PC-9 (cell line): ENCODE results near the gene C11orf98. TPM values are rescaled to one million over a fixed set of nuclear protein-coding genes. Genes with fewer than 3 reads are reported as not detected.
"Not testable (repeated sequence)": the region's sequence is repeated elsewhere in the genome, so short reads cannot be mapped to it uniquely, and the experiment has no call there.

ENCODE experiments used
- BruUV-seq: library from RNA; stranded (reverse); fragments of 400-500 nt; replicated peaks from 2 replicates; lab custom pipeline; 2021; lab: Mats Ljungman, UMichigan
- CTCF ChIA-PET: fragments of 300-600 bp; sonication (Branson Sonifier 250); formaldehyde crosslinking; loops from one replicate; lab custom pipeline; 2022; ENCODE audit warnings: antibody characterized with exemption; lab: Charles Lee
- POLR2A ChIA-PET: fragments of 300-600 bp; sonication (Branson Sonifier 250); formaldehyde crosslinking; loops from one replicate; lab custom pipeline; 2022; ENCODE audit warnings: antibody characterized with exemption; ENCODE audit not compliant: unreplicated experiment; lab: Charles Lee
- DNase-seq, 2 experiments: peaks; one replicate each; pipeline versions ENCODE4 v3.0.0 to v3.0.0-alpha.2; 2015 to 2022; ENCODE audit warnings: mixed read lengths in 1 of 2
- H2AFZ ChIP-seq: fragments of 200-600 bp; sonication (generic); 2 replicates; pipeline ENCODE4 v1.8.1; 2017; ENCODE audit warnings: antibody characterized with exemption
- H3F3A ChIP-seq: fragments of 200-600 bp; sonication (generic); 2 replicates; pipeline ENCODE4 v1.8.1; 2017; ENCODE audit warnings: antibody characterized with exemption, mild to moderate bottlenecking, low read depth; ENCODE audit not compliant: insufficient read depth
- H3K27ac ChIP-seq: fragments of 200-600 bp; sonication (generic); 2 replicates; pipeline ENCODE4 v1.6.1; 2016; ENCODE audit warnings: mixed run types
- H3K27me3 ChIP-seq: fragments of 200-600 bp; sonication (generic); 2 replicates; pipeline ENCODE4 v1.6.1; 2016; ENCODE audit warnings: low read depth, mixed run types; ENCODE audit not compliant: insufficient read depth
- H3K36me3 ChIP-seq: fragments of 200-600 bp; sonication (generic); 2 replicates; pipeline ENCODE4 v1.6.1; 2016; ENCODE audit warnings: low read depth, mixed run types
- H3K4me1 ChIP-seq: fragments of 200-600 bp; sonication (generic); replicated peaks from 2 replicates; pipeline ENCODE4 v1.6.1; 2016; ENCODE audit warnings: mixed run types; ENCODE audit not compliant: insufficient read depth
- H3K4me2 ChIP-seq: fragments of 200-600 bp; sonication (generic); 2 replicates; pipeline ENCODE4 v1.6.1; 2017; ENCODE audit warnings: mixed run types
- H3K4me3 ChIP-seq: fragments of 200-600 bp; sonication (generic); 2 replicates; pipeline ENCODE4 v1.6.1; 2016; ENCODE audit warnings: mixed run types
- H3K79me2 ChIP-seq: fragments of 200-600 bp; sonication (generic); 2 replicates; pipeline ENCODE4 v1.6.1; 2017; ENCODE audit warnings: low read depth, mixed run types
- H3K9me2 ChIP-seq: fragments of 200-600 bp; sonication (generic); 2 replicates; pipeline ENCODE4 v1.8.1; 2017; ENCODE audit warnings: mild to moderate bottlenecking; ENCODE audit not compliant: insufficient read depth
- H3K9me3 ChIP-seq: fragments of 200-600 bp; sonication (generic); 2 replicates; pipeline ENCODE4 v1.8.1; 2016; ENCODE audit warnings: low read depth; ENCODE audit not compliant: insufficient read depth
- H4K20me1 ChIP-seq: fragments of 200-600 bp; sonication (generic); 2 replicates; pipeline ENCODE4 v1.8.1; 2017; ENCODE audit not compliant: insufficient read depth
- EZH2 ChIP-seq: fragments of 200-600 bp; sonication (generic); IDR thresholded peaks from 2 replicates; pipeline ENCODE4 v1.8.0; 2017; ENCODE audit warnings: antibody characterized with exemption, low read depth
- intact Hi-C: fragments of 100-400 bp; cut with micrococcal nuclease; formaldehyde crosslinking; loops from one replicate; pipeline ENCODE4 v1.10.0; 2022; ENCODE audit not compliant: unreplicated experiment
- total RNA-seq: library from RNA; stranded (reverse); gene quantifications from 2 replicates; pipeline ENCODE4 v1.2.3, GENCODE V29; 2021
- TF ChIP-seq, protein P1 (sequence below): fragments of 200-600 bp; sonication (generic); conservative IDR thresholded peaks from 2 replicates; pipeline ENCODE4 v1.6.1; 2017; ENCODE audit warnings: mixed run types, antibody characterized with exemption, mild to moderate bottlenecking, moderate library complexity

Gene C11orf98
- total RNA-seq, 1 experiment from 2014 or later: 94.9 TPM

DNA sequence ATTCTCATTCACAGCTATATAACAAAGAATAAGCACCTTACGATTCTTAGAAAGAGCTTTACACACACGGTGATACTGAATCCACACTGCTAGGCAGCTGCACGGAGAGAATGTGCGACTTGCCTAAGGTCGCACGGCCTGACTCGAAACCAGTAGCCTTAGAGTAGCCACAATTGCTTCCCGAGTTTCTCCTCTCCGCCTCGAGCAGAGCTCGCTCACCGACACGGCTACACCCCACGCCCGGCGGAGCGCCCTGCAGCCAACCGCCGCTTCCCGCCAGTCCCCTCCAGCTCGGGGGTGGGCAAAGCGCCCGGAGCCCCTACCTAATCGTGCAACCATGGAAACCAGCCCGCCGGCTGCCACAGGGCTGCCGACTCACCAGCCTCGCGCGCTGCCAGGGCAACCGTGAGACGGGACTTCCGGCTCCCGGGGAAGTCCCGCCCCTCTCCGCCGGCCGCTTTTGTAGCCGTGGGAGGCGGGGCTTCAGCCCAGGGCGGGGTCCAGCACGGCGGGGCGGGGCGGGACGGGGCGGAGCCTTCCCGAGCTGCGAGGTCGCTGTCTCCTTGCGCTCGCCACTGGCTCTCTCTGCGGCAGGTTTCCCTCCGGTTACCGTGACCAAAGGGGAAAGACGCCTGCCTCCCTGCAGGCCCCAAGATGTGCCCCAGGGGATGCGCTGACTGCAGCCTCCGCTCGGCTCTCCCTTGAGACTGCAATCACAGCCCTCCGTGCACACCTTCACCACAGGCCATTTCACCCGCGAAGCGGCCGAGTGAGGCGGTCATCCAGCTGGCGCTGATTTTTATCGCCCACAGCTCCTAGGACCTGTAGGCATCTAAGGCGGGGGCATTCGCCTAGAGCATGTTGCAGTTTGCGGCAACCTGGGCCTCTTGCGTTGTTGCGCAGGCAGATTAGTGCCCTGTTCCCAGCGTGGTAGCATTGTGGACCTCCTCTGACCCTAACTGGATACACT is 41.2 kb upstream of the C11orf98 start:
- peaks cover 3% of the 10 kb centered on the region; the same call in 1 of the 2 replicates for H3K36me3 ChIP-seq
- CTCF ChIA-PET: interaction anchor here (0.6 to 1.3 kb wide), 5 partner anchors 13 to 94 kb away, joined by 3 to 14 read pairs (median 4); no protein-coding TSS in a partner anchor
- no peaks in the 10 kb centered on the region for H3K9me2 ChIP-seq
- H3K27ac ChIP-seq: peak overlapping the region; percentile 79
- H4K20me1 ChIP-seq: no peaks in the 10 kb centered on the region
- peak; percentile 82 to 96 for DNase-seq
- no peaks in the 10 kb centered on the region for H3K9me3 ChIP-seq
- intact Hi-C loops: loop anchor here (1.0 to 5.0 kb wide), 3 partner anchors 16 to 136 kb away; partner anchors contain the start of genes EML3 and ROM1
- H3K4me2 ChIP-seq: peak overlapping the region; percentile 96
- no peak for TF ChIP-seq EZH2
- H3F3A ChIP-seq: peaks cover 41% of the 10 kb centered on the region
- POLR2A ChIA-PET: interaction anchor here (0.5 to 1.2 kb wide), 9 partner anchors 11 to 372 kb away, joined by 3 to 15 read pairs (median 5); partner anchors contain the start of genes C11orf98, CSKMT, POLR2G and ZBTB3
- no TSS peak for BruUV-seq
- H3K4me1 ChIP-seq: peaks cover 30% of the 10 kb centered on the region
- peak overlapping the region; percentile 89 for H3K4me3 ChIP-seq
- no peaks in the 10 kb centered on the region for H3K27me3 ChIP-seq
- H3K79me2 ChIP-seq: peaks cover 19% of the 10 kb centered on the region
- peak overlapping the region; percentile 85 for H2AFZ ChIP-seq

DNA sequence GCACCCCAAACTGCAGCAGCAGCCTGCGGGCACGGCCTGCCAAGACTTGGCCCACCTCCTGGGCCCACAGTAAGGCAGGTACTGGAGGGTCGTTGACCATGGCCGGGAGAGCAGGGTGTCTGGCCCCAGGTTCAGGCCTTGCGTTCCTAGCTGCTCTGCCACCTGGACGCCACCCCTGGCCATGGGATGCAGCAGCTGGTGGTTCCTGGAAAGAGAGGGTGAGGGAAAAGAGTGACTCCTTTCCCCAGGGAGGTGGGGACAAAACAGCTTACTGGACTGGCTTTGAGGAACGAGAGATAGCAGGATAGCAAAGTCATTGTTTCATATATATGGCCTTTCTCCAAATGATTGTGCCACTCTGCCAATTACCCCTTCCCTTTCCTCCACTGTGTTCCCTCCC is 40.4 kb upstream of the C11orf98 start:
- Histone ChIP-seq H2AFZ (peak overlapping the region; percentile 85), H3K9me2 (no peaks in the 10 kb centered on the region), H3K4me3 (peak overlapping the region; percentile 89), H3K27me3 (no peaks in the 10 kb centered on the region), H3K36me3 (peaks cover 6% of the 10 kb centered on the region; the same call in 1 of the 2 replicates), H3F3A (peaks cover 34% of the 10 kb centered on the region), H3K27ac (peak overlapping the region; percentile 79), H3K4me2 (peak overlapping the region; percentile 96), H3K4me1 (peaks cover 30% of the 10 kb centered on the region), H3K9me3 (no peaks in the 10 kb centered on the region), H4K20me1 (no peaks in the 10 kb centered on the region), H3K79me2 (peaks cover 19% of the 10 kb centered on the region)
- POLR2A ChIA-PET: interaction anchor here (0.5 to 1.2 kb wide), 5 partner anchors 10 to 66 kb away, joined by 3 to 15 read pairs (median 5); partner anchors contain the start of genes C11orf98, CSKMT, POLR2G and TAF6L
- intact Hi-C loops: loop anchor here (5.0 kb wide), 2 partner anchors 93 to 137 kb away; partner anchors contain the start of genes EML3 and ROM1
- no peak for TF ChIP-seq EZH2
- TF ChIP-seq, protein P1, sequence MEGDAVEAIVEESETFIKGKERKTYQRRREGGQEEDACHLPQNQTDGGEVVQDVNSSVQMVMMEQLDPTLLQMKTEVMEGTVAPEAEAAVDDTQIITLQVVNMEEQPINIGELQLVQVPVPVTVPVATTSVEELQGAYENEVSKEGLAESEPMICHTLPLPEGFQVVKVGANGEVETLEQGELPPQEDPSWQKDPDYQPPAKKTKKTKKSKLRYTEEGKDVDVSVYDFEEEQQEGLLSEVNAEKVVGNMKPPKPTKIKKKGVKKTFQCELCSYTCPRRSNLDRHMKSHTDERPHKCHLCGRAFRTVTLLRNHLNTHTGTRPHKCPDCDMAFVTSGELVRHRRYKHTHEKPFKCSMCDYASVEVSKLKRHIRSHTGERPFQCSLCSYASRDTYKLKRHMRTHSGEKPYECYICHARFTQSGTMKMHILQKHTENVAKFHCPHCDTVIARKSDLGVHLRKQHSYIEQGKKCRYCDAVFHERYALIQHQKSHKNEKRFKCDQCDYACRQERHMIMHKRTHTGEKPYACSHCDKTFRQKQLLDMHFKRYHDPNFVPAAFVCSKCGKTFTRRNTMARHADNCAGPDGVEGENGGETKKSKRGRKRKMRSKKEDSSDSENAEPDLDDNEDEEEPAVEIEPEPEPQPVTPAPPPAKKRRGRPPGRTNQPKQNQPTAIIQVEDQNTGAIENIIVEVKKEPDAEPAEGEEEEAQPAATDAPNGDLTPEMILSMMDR: no peak; the same call in 1 of the 2 replicates
- TSS peak; percentile 4 for BruUV-seq
- CTCF ChIA-PET: interaction anchor here (0.6 to 1.3 kb wide), 4 partner anchors 12 to 94 kb away, joined by 3 to 14 read pairs (median 4); no protein-coding TSS in a partner anchor
- DNase-seq: peak; percentile 50 to 66

DNA sequence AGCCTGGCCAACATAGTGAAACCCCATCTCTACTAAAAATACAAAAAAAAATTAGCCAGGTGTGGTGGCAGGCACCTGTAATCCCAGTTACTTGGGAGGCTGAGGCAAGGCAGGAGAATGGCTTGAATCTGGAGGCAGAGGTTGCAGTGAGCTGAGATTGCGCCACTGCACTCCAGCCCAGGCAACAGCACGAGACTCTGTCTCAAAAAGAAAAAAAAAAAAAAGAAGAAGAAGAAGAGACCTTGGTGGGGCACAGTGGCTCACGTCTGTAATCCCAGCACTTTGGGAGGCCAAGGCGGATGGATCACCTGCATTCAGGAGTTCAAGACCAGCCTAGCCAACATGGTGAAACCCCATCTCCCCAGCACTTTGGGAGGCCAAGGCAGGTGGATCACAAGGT is 38.9 kb upstream of the C11orf98 start:
- not testable (repeated sequence) for BruUV-seq

More for the DNA sequence above, 38.9 kb upstream of the C11orf98 start:
- H3K9me2 ChIP-seq, H3K4me3 ChIP-seq, POLR2A ChIA-PET, H3K27me3 ChIP-seq, H4K20me1 ChIP-seq, intact Hi-C loops, H3K4me2 ChIP-seq, H2AFZ ChIP-seq, H3K36me3 ChIP-seq, H3K9me3 ChIP-seq, DNase-seq, H3K27ac ChIP-seq: not testable (repeated sequence)
- CTCF ChIA-PET: interaction anchor here (0.6 kb wide), 1 partner anchor 24 kb away, joined by 3 read pairs; no protein-coding TSS in a partner anchor
- H3K4me1 ChIP-seq: peaks cover 24% of the 10 kb centered on the region
- peaks cover 25% of the 10 kb centered on the region for H3F3A ChIP-seq
- H3K79me2 ChIP-seq: peaks cover 19% of the 10 kb centered on the region
